ENCODE data around the gene CBX5.
A peak's percentile ranks its signal among the peaks of the same experiment; 100 is the strongest.
"Not testable (repeated sequence)": the region's sequence is repeated elsewhere in the genome, so short reads cannot be mapped to it uniquely, and the experiment has no call there.

CBX5 gene

DNA sequence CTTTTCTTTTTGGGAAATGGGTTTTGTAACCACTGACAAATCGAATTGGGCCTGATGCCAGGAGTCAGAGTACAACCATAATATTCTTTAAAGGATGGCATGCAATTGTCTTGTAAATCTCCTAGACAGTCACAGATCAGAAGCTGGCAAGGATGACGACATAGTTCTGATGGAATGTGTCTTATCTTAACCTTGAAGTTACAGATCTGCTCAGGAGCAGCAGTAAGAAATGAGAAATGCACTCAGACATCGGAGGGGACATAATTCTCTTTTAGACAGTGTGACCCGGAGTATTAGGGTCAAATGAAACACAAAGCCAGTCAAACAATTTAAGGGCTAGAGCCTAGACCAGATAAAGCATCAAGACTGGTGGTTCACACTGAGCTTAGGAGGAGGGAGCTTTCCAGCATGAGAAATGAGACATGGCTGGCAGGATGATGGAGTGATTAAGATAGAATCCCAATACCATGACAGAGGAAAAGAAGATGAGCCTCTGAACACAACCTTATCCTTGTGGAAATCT, 17.5 kb downstream of the CBX5 start:
- FAIRE-seq = no peak

DNA sequence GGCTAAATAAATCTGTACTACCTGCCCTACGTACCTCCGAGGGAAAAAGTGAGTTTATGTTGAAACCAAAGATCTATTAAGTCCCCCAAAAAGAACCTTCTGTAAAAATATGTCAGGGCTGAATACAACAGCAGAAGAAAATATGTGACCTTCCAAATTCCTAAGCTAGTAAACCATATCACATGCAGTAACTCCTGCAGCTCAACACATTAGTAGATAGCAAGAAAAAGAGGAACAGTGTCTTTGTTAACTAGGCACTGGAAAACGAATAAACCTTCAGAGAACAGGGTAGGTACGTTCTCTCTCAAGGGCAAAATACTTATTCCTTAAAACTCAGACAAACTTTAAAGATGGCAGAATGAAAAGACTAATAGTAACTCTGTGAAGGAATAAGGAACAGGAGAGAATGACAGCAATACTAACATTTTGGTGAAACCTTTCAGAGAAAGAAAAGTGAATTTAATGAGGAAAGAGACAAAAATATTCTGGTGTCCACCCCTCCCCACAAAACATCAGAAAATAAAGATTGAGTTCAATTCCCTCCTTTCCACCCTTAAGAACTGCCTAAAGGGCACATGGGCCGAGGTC, 18.0 kb downstream of the CBX5 start:
- peak; percentile 98 for FAIRE-seq

DNA sequence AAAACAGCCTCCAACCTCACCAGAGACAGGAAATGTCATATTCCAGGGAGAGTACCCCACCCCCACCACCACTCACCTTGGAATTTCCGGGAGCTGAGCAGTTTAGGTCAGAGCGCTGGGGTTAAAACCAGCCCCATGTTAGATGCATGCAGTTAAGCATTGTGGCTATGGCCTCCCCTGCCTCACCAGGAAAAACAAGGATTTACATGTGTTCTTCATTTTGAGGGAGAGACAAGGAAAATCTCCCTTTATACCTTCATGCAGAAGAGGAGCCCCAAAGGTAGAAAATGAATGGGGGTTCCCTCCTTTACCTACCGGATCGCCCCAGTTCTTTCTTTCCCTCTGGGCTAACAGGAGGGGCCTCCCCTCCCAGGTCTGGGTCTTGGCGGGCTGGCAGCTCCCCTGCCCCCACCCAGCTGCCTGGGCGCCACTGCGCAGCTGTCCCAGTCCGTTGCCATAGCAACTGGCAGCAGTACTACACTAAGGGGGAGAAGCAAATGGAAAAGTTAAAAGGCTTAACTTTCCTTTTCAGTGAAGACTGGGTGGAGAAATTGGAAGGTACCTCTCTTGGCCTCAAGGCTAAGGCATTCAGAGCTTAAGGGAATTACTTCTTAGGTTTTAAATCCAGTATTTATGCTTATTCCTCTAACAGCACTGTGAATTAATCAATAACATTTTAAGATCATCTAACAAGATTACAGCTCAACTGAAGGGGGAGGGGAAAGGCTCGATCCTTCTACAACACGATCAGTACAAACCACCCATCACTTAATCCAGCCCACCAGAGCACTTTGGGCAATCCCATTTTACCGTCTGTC, 20.5 kb downstream of the CBX5 start:
- FAIRE-seq = no peak

DNA sequence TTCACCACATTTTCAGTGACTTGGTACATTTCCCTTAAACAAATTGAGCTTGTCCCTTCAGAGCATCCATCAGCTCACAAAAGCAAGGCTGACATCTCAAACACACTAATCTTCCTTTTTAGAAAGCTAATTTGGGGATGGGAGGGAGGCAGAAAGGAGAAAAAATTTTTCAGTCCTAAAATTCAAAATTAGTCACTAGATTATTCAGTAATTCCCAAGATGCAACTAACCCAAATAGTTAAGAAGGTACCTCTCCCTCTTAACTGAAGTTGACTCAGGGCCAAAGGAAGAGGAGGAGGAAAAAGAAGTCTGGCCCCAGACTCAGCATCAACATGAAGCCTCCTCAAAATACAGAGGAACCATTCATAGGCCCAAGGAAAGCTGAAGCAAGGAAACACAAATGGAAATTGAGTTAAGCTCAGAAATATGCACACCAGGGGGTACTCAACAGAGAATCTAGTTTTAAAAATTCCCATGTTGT, 21.7 kb downstream of the CBX5 start:
- FAIRE-seq = peak; percentile 98

DNA sequence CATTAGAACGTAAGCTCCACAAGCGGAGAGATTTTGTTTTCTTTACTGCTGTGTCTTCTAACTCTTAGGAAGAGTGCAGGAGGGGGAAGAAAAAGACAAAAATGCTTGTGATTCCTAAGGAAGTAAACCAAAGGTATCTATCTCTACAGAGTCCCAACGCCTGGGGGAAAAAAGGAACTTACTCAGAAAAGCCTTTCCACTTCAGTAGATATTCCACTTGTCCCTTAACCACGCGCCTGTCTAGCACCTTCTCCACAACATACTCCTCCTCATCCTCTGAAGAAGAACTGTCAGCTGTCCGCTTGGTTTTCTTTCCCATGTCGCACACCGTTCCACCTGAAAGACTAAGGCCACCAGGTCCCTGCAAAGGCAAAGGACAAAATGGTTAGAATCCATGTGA, 22.6 kb downstream of the CBX5 start:
- no peak for FAIRE-seq

DNA sequence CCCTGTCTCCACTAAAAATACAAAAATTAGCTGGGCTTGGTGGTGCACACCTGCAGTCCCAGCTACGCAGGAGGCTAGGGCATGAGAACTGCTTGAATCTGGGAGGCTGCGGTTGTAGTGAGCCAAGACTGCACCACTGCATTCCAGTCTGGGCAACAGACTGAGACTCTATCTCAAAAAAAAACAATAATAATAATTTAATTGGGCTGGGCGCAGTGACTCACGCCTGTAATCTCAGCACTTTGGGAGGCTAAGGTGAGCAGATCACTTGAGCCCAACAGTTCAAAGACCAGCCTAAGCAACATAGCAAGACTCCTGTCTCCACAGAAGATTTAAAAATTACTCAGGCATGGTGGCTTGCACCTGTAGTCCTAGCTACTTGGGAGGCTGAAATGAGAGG, 26.7 kb downstream of the CBX5 start:
- FAIRE-seq = no peak

DNA sequence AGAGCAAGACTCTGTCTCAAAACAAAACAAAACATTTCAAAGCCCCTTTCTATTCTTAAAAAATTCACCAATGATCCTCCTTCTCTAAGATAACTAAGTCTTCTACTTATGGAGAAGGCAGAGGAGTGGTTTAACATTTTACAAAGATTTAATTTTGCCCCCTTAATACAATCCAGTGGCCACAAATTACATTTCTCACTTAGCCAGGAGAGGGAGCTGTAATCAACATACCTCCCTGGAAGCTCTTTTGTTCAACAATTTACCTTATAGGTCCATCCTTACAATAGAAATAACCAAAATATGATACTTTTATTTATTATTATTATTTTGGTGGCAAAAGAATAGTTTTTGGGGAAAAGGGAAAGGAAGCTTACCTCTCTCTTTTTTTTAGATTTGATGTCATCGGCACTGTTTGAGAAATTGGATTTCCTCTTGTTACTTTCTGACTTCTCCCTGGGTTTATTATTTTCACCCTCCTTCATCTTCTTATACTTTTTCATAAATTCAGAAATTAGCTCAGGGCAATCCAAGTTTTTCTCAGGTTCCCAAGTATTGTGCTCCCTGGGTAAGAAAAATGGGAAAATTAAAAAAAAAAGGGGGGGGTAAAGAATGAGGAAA, 28.1 kb downstream of the CBX5 start:
- peak; percentile 90 for FAIRE-seq

DNA sequence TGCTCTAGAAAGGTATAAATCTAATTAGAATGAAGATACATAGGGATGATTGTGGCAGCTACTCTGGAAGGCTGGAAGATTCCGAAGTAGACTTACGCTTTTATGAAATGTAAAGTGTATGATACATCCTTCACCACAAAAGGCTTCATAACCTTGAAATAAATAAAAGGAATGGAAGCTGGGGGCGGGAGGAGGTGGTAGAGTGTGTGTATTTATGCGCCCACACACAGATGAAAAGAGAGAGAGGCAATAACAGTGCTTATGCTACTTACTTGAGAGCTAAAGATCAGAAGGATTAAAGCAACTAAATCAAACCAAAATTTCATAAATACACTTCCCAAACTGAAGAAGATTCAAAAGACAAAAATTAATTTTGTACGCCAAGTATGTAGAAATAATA, 30.4 kb downstream of the CBX5 start:
- no peak for FAIRE-seq

DNA sequence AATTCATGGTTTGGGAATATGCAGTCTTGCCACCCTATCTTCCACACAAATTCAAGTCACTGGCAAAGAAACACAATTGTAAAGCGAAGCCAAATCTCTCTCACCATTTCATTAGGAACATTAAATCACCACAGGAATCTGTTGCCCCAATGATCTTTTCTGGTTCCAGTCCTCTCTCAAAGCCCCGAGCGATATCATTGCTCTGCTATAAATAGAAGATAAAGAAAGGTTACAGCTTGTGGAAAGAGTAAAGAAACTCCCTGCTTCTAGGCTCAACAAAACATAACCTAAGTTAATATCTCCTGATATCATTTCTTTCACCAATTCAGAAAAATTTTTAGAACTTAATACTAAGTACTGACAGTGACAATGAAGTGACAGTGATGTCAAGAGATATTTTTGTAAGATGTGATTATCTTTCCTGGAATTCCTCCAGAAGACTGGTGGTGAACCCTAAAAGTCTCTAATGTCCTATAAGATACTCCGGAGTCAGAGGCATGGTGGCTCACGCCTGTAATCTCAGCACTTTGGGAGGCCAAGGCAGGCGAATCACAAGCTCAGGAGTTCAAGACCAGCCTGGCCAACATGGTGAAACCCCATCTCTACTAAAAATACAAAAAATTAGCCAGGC, 33.8 kb downstream of the CBX5 start:
- FAIRE-seq = no peak

DNA sequence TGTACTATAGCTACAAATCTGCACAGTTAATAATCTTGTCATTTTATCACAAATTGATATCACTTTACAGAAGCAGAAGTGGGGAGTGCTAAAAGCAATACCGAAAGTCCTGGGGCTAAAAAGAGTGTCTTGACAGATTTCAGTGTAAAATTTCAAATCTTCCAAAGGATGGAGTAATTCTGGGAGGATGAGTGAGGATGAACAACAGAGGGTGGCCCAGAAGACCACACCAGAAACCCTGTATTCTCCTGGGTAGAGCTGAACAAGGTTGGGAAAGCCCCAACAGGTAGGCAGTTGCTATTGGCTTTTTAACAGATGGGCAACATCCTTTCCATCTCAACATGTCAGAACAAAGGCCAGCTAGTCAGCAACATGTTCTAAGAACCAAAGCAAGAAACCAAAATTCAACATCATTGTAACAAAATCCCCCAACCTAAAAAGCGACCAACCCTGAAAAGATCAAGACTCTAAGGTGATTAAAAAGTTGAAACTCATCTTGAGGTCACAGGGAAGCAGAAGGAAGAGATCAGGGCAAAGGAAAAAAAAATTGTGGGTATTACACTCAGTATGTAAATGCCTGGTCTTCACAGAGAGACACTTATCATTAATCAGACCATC, 38.8 kb downstream of the CBX5 start:
- no peak for FAIRE-seq

DNA sequence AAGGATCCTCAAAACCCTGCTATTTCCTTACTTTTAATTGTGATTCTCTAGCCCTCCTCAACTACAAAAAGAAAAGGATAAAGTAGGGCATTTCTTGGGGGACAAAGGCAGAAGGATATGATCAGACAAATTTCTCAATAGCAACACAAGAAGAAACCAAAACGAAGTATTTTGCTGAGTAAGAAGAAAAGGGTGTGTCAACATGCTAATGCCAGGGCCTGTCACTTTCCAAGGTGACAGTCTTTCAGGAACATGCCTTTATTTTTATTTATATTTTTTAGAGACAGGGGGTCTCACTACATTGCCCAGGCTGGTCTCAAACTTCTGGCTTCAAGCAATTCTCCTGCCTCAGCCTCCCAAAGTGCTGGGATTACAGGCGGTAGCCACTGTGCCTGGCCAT, 39.8 kb downstream of the CBX5 start:
- FAIRE-seq = no peak

DNA sequence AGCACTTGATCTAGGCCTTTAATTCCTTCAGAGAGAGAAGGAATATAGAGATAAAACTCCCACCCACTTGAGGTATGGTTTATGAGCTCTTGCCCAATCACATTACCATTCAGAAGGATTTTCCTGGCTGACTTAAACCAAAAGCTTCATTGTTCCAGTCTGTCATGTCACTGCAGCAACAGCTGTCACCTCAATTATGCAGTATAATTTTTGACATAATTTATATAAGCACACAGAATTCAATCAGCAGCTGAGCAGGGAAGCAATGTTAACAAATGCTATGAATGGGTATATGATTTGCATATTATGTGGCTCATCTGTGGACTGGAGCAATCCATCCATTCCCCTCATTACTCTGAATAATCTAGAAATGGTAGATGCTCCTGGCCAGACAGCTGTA, 40.3 kb downstream of the CBX5 start:
- FAIRE-seq = no peak

DNA sequence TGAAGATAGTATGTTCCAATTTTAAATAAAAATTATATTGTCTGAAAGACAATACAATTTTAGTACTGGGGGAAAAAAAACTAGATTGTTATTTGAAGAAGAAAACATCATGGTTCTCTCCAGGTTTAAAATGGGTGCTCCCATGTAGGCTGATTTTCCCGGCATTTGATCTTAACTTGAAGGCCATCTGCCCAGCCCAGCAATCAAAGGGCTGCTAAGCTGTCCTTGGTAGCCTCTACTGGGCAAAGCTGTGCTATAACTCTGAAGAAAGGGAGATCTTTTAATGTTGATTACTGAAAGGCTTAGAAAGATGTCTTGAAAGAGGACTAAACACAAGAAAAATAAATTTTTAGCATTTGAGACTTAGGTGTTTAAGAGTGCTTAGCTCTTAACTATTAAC, 41.4 kb downstream of the CBX5 start:
- no peak for FAIRE-seq

DNA sequence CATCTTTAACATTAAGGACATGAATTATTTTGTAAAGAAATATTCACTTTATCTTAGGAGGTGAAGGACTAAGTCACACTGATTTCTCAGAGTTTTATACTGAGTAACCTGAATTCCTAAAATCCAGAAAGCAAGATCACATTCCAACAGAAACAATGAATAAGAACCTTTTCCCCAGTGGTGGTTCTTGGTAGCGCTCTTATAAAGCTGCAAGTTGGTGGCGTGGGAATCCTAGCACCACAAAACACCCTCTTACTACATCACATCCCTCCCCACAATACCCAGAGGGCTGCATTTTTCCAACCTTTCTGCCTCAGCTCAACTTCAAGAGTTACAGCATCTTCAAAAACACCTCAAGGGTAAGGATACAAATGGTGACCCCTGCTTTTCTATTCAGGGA, 47.1 kb downstream of the CBX5 start:
- FAIRE-seq = peak; percentile 88

DNA sequence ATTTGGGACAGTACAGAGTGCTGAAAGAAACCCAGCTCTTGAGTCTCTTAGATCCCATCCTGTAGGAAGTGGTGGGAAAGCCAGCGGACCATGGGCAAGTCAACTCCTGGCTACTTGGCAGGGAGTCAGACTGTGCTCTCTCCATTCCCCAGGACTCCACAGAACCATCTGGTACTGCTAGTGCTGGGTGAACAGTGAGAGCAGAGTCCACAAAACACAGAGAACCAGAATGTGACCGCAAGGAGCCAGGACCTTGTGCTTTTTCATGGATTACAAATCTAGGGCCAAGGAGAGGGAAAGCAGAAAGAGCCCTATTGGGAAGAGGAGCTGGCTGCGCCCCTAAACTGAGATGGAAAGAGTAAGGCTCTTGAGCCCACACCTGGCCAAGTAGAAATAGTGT, 48.7 kb downstream of the CBX5 start:
- not testable (repeated sequence) for FAIRE-seq

DNA sequence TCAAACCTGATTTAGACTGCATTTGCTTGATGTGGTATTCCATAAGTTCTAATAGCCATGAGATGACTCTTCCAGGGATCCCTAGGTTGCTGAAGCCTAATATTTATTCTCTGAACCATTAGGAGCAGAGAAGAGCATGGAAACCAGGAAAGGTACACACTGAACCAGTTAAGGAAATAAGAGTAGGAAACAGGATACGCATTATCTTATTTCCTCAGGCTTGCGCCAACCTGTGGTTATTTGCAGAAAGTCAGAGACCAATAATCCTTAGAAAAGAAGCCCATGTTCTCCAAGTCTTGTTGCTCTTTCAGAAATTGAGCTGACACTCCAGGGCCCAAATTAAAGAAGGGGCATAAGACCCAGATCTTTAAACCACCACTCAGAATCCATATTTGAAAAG, 49.4 kb downstream of the CBX5 start:
- FAIRE-seq = no peak

DNA sequence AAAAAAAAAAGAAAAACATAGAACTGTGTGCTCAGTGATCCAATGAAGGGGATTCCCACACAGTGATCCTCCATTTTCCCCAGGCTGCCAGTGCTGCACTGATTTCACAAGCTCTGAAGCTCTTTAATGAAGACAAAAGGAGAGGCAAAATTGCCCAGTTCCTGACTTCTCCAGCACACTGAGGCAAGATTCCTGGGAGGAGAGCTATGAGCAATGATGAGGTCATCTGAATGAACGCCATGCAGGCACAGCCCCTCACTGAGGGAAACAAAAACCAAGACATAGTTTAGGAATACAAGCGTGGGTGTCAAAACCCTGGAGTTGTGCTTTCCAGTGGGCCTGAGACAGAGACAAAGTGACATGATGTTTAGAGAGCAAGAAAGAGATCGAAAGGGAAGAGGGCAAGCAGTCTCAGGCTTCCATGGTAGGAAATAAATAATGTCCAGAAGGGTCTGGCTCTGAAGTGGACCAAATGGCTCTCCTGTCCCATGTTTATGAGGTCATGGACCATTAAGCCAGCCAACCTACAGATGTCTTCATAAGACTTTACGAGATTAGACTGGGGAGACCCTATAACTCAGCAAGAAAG, 50.2 kb downstream of the CBX5 start:
- FAIRE-seq = peak; percentile 8

DNA sequence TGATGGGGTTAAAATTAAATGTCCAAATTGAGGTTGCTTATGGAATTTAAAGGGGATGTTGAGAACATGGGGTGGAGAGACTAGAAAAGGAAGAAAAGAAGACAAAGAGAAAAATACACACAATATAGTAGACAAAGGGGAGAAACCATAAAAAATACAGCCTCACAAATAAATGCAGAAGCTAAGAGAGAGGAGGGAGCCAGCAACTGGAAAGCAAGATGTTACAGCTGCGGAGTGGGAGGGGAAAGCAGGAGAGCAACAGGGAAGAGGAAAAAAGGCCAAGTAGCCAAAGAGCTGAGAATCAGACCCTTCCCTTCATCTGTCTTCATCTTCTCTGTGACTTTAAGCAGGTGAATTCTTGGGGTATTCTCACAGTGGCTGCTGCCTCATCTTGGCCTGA, 51.5 kb downstream of the CBX5 start:
- FAIRE-seq = no peak

DNA sequence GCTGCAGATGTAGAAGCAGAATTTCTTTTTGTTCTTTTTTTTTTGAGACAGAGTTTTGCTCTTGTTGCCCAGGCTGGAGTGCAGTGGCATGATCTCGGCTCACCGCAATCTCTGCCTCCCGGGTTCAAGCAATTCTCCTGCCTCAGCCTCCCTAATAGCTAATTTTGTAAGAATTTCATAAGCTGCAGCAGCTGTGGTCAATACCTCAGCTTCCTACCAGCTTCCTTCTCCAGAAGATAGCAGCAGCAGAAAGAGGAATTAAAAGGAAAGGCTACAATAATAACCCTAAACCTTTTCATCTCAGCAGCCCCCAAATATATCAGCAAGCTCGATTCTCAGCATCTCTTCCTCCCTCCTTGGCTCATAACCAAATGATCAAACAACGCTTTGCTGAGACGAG, 52.0 kb downstream of the CBX5 start:
- not testable (repeated sequence) for FAIRE-seq

DNA sequence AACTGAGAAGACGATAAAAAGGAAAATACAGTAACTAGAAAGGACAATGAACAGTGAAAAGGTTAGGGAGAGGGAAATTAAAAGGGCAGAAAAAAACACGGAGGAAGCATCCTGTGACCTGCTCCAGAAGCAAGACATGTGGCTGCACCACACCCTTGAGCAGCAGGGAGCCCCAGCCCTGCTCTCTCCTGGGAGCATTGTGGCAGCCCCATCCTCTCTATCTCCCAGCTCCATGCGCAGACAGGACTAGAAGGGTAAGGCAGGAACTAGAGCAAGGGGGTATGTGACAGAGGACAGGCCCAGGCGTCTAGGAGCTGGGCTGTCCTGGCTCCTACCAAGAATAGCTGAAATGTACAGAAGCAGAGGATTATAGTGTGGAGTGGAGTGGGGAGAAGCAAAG, 52.5 kb downstream of the CBX5 start:
- FAIRE-seq = no peak

DNA sequence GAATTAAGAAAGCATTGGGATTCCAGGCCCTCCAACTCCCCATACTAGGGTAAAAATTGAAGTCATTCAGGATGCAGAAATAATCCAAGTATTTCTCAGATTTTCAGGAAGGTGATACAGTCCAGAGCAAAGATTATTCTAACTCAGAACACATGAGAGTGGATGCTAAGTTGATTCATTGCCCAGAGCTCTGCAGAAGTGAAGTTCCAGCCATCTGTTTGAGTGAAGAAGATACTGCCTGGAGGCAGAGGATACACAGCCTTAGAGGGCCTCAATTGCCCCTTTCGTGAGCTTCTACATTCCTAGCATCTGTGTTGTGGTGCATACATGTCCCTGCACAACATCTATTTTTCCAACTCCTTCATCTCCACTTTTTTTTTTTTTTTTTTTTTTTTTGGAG, 54.3 kb downstream of the CBX5 start:
- FAIRE-seq = no peak

DNA sequence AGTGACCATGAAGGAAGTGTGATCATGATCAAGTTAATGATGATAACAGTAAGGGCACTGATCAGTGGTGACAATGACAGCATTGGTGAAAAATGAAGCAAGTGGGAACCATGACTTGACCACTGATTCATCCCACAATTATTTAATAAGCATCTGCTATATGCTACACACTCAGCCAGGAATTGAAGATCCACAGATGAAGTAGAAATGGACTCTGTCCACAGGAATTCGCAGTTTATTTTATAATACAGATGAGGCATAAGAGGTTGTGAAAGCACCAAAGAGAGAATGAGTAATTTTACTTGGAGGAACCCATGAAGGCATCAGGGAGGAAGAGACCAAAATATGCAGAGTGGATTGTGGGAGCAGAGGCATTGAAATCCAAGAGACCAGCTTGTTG, 57.3 kb downstream of the CBX5 start:
- FAIRE-seq = no peak
